ENCODE data around the gene MTHFD1L.

DNA sequence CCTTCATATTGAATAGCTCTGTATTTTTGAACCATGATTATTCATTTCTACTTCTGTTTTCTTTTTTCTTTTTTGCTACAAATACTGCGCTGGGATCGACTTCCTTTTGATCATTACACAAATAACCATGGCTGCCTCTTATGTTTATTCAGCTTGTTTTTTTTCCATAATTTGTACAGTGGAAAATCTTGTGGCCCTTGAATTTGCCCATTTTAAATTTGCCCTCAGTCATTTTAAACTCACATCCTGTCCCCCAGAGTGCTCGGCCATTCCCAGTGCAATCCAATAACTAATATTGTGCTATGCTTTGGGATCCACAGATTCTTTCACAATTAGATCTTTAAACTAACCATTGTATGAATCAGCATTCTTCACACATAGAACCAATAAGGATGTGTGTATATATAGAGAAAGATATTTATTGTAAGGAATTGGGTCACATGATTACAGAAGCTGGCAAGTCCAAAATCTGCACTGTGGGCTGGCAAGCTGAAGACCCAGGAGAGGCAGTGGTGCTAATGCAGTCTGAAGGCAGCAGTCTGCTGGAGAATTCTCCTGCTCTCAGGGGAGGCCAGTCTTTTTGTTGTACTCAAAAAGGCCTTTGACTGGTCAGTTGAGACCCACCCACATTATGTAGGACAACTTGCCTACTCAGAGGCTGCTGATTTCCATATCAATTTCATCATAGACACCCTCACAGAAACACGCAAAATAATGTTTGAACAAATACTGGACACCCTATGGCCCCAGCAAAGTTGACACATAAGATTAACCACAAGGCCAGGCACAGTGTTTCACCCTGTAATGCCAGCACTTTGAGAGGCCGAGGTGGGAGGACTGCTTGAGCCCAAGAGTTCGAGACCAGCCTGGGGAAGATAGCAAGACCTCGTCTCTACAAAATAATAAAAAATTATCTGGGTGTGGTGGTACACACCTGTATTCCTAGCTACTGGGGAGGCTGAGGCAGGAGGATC is 147.1 kb downstream of the MTHFD1L start:
- no peak for TF ChIP-seq POLR2A (IDR thresholded peaks at IDR 0.05)
- TF ChIP-seq, protein P1, sequence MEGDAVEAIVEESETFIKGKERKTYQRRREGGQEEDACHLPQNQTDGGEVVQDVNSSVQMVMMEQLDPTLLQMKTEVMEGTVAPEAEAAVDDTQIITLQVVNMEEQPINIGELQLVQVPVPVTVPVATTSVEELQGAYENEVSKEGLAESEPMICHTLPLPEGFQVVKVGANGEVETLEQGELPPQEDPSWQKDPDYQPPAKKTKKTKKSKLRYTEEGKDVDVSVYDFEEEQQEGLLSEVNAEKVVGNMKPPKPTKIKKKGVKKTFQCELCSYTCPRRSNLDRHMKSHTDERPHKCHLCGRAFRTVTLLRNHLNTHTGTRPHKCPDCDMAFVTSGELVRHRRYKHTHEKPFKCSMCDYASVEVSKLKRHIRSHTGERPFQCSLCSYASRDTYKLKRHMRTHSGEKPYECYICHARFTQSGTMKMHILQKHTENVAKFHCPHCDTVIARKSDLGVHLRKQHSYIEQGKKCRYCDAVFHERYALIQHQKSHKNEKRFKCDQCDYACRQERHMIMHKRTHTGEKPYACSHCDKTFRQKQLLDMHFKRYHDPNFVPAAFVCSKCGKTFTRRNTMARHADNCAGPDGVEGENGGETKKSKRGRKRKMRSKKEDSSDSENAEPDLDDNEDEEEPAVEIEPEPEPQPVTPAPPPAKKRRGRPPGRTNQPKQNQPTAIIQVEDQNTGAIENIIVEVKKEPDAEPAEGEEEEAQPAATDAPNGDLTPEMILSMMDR (IDR thresholded peaks at IDR 0.05), result no peak
